Body of pancreas (tissue), 4 donors: Measurements from ENCODE around the gene LRRC75A. TPM values are rescaled to one million over a fixed set of nuclear protein-coding genes. Genes with fewer than 3 reads are reported as not detected.
A peak's percentile ranks its signal among the peaks of the same experiment; 100 is the strongest.
"Not testable (repeated sequence)": the region's sequence is repeated elsewhere in the genome, so short reads cannot be mapped to it uniquely, and the experiment has no call there.

Experiments
- ATAC-seq: fragments of 150-250 bp; one replicate; pipeline ENCODE4 v1.9.1; 2016
- DNase-seq, 4 donors: peaks; one replicate each; pipeline ENCODE4 v3.0.0-alpha.2; 2019
- H3K27ac ChIP-seq, 4 donors: fragments of 200-600 bp; sonication (generic); 1 replicate in 3 of 4; 2 replicates in 1 of 4; pipeline versions ENCODE4 v1.5.1 to v1.6.1; 2016 to 2019; ENCODE audit warnings: mild to moderate bottlenecking in 1 of 4, mixed read lengths in 1 of 4, moderate library complexity in 1 of 4
- H3K27me3 ChIP-seq, 2 donors: fragments of 200-600 bp; sonication (generic); one replicate each; pipeline ENCODE4 v1.6.0; 2016; ENCODE audit warnings: mild to moderate bottlenecking in 1 of 2
- H3K36me3 ChIP-seq, 2 donors: fragments of 200-600 bp; sonication (generic); replicated peaks in 1 of 2; 2 replicates each; pipeline ENCODE4 v1.5.1; 2016; ENCODE audit warnings: low read depth in 2 of 2; ENCODE audit not compliant: insufficient read depth in 1 of 2
- H3K4me1 ChIP-seq: fragments of 200-600 bp; sonication (generic); one replicate; pipeline ENCODE4 v1.6.0; 2016
- H3K4me3 ChIP-seq, 2 donors: fragments of 200-600 bp; sonication (generic); 1 replicate in 1 of 2; 2 replicates in 1 of 2; pipeline ENCODE4 v1.5.1; 2016 to 2019
- H3K9me3 ChIP-seq, 3 donors: fragments of 200-600 bp; sonication (generic); 1 replicate in 2 of 3; 2 replicates in 1 of 3; pipeline ENCODE4 v1.5.1; 2016
- POLR2A ChIP-seq, 3 donors: fragments of 450-650 bp; IDR thresholded peaks; one replicate each; pipeline ENCODE4 v1.6.1; 2016; ENCODE audit warnings: antibody characterized with exemption in 3 of 3, mild to moderate bottlenecking in 2 of 3
- WGBS, 2 donors: methylation state at CpG; one replicate each; pipeline ENCODE4 v1.1.5; 2017; 5-methylcytosine and 5-hydroxymethylcytosine counted together
- intact Hi-C: fragments of 100-400 bp; cut with DNase I; formaldehyde crosslinking; loops from one replicate; pipeline ENCODE4 v1.15.1; 2023
- total RNA-seq, 2 donors: library from RNA; depleted of rRNA; stranded (reverse); fragments of >200 nt; gene quantifications; one replicate each; pipeline ENCODE4 v1.1.0, GENCODE V29; 2016
- TF ChIP-seq, protein P1 (sequence below), 7 experiments: fragments of 450-650 bp in 4 of 7; fragments of 200-600 bp in 3 of 7; sonication (generic) in 3 of 7; IDR thresholded peaks; one replicate each; pipeline ENCODE4 v1.5.1; 2016 to 2019; ENCODE audit warnings: antibody characterized with exemption in 7 of 7

Gene LRRC75A
- total RNA-seq, 2 donors from 2014 or later, result 4.9 to 7.6 TPM

DNA sequence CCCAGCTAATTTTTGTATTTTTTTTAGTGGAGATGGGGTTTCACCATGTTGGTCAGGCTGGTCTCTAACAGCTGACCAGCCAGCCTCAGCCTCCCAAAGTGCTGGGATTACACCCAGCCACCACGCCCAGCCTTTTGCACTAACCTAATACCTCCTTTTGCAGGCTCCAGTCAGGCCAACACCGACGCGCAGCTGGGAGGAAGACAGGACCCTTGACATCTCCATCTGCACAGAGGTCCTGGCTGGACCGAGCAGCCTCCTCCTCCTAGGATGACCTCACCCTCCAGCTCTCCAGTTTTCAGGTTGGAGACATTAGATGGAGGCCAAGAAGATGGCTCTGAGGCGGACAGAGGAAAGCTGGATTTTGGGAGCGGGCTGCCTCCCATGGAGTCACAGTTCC is 74.6 kb downstream of the LRRC75A start:
- whole genome bisulfite sequencing, 2 donors, result 93 to 94% methylated on average over 3 to 7 of the region's 7 CpGs

GRCh38 chr17:16415031-16415924 is 76.7 kb downstream of the LRRC75A start, which contains the start of gene TRPV2:
TSS of gene TRPV2 (plus strand) at chr17:16415571. CDS start at chr17:16417669, 2,098 bp downstream.
- H3K9me3 ChIP-seq, result no peaks in the 10 kb centered on the region
- peak within 1 kb of the TSS in 1 of 2 donors; percentile 20 for H3K4me3 ChIP-seq
- intact Hi-C loops, result no loop called here
- DNase-seq (peak in 3 of 4 donors; percentile 35 to 64 (median 45)), ATAC-seq (peak; percentile 48)
- H3K27ac ChIP-seq, result peak within 1 kb of the TSS; percentile 45 to 82 (median 72)
- H3K4me1 ChIP-seq, result peaks cover 20% of the 10 kb centered on the region
- 37 to 47% methylated on average over 4 to 20 of the region's 21 CpGs for WGBS, 2 donors
- no peaks in the 10 kb centered on the region for H3K27me3 ChIP-seq
- H3K36me3 ChIP-seq, result no peaks in the 10 kb centered on the region
- peak in 1 of 3 donors; percentile 7 for TF ChIP-seq POLR2A (IDR thresholded peaks at IDR 0.05)
- TF ChIP-seq, protein P1, sequence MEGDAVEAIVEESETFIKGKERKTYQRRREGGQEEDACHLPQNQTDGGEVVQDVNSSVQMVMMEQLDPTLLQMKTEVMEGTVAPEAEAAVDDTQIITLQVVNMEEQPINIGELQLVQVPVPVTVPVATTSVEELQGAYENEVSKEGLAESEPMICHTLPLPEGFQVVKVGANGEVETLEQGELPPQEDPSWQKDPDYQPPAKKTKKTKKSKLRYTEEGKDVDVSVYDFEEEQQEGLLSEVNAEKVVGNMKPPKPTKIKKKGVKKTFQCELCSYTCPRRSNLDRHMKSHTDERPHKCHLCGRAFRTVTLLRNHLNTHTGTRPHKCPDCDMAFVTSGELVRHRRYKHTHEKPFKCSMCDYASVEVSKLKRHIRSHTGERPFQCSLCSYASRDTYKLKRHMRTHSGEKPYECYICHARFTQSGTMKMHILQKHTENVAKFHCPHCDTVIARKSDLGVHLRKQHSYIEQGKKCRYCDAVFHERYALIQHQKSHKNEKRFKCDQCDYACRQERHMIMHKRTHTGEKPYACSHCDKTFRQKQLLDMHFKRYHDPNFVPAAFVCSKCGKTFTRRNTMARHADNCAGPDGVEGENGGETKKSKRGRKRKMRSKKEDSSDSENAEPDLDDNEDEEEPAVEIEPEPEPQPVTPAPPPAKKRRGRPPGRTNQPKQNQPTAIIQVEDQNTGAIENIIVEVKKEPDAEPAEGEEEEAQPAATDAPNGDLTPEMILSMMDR (IDR thresholded peaks at IDR 0.05), result peak; percentile 15 to 51 (median 30)

More for the DNA sequence above, 74.6 kb downstream of the LRRC75A start:
- Histone ChIP-seq H3K4me3 (no peak overlapping the region), H3K27ac (peak overlapping the region in 2 of 4 donors; percentile 73 to 82), H3K27me3 (no peaks in the 10 kb centered on the region), H3K4me1 (peaks cover 20% of the 10 kb centered on the region), H3K36me3 (no peaks in the 10 kb centered on the region), H3K9me3 (no peaks in the 10 kb centered on the region)
- DNase-seq (no peak), ATAC-seq (no peak)
- no peak for TF ChIP-seq POLR2A (IDR thresholded peaks at IDR 0.05)
- TF ChIP-seq, protein P1 (IDR thresholded peaks at IDR 0.05), result no peak
- intact Hi-C loops, result no loop called here

DNA sequence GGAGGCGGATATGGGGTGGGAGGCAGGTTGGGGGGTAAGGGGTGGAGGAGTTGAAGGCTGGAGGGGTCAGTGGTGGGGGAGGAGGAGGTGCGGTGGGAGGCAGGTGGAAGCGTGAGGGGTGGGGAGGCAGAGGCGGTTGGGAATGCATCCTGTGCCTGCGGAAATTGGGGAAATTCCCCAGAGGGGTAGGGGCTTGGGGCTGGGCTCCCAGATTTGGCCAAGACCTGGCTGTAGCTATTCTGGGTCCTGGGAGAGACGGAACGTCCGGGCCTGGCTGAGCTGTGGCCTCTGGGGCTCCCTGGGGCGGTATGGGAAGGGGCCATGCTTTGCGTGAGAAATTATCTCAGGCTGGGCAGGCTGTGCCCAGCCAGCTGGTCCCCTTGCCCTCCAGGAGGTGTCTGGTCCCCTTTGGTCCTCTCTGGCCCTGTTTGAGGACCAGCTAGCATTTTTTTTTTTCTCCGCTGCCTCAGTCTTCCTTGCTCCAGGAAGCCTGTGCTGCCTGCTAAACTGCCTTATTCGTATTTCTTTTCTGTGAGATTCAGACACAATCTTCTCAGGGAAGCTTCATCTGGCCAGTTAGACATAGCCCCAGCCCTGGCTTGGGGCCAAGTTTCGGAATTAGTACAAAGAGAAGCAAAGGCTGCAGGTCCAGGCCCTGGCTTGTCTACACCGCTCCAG is 83.9 kb downstream of the LRRC75A start:
- TF ChIP-seq, protein P1 (IDR thresholded peaks at IDR 0.05), result no peak
- no peak for TF ChIP-seq POLR2A (IDR thresholded peaks at IDR 0.05)
- Histone ChIP-seq H3K36me3 (no peaks in the 10 kb centered on the region), H3K9me3 (no peaks in the 10 kb centered on the region), H3K4me1 (peaks cover 13% of the 10 kb centered on the region), H3K4me3 (no peak overlapping the region), H3K27ac (peak overlapping the region in 3 of 4 donors; percentile 12 to 49 (median 44)), H3K27me3 (no peaks in the 10 kb centered on the region)
- DNase-seq (peak; percentile 43 to 77 (median 70)), ATAC-seq (peak; percentile 52)
- 29 to 51% methylated on average over 9 to 14 of the region's 14 CpGs for WGBS, 2 donors
- intact Hi-C loops, result no loop called here

DNA sequence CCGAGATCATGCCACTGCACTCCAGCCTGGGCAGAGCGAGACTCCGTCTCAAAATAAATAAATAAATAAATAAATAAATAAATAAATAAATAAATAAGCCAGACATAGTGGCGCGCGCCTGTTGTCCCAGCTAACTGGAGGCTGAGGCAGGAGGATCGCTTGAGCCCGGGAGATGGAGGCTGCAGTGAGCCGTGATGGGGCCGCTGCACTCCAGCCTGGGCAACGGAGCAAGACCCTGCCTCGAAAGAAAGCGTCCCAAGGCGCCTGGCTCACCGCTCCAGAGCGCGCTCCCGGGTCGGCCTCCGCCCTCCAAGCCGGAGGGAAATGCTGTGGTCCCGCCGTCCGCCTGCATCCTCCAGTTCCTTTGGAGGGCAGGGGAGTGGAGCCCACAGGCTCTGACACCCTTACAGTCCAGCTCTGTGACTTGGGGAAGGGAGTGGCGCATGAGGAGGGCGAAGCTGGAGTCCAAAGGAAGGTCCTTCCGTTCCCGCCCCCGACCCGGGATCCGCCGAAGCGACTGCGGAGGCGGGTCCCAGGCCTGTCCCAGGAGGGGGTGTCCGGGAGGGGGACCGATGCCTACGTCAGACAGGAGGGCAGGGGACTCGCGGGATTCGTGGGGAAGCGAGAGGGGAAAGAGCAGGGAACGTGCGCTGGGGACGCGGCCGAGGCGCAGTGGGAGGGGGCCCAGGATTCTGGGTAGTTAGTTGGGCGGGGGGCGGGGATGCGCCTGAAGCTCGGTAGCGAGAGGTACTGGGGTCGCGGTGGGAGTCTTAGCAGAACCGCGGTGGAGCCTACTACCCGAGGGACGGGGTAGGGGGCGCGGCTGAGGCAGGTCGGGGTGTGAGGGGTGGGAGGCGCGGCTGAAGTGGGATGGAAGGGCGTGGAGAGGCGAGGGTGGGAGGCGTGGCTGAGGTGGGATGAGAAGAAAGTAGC is 85.0 kb downstream of the LRRC75A start:
- Histone ChIP-seq H3K27ac (peak overlapping the region in 2 of 4 donors; percentile 6 to 31), H3K36me3 (no peaks in the 10 kb centered on the region), H3K4me1 (peaks cover 13% of the 10 kb centered on the region), H3K9me3 (no peaks in the 10 kb centered on the region), H3K27me3 (no peaks in the 10 kb centered on the region), H3K4me3 (peak overlapping the region; percentile 13 to 41)
- DNase-seq (peak in 2 of 4 donors; percentile 37 to 46), ATAC-seq (peak; percentile 61)
- intact Hi-C loops, result no loop called here
- TF ChIP-seq, protein P1 (IDR thresholded peaks at IDR 0.05), result no peak
- TF ChIP-seq POLR2A (IDR thresholded peaks at IDR 0.05), result peak in 1 of 3 donors; percentile 10
- 7 to 10% methylated on average over 52 to 66 of the region's 67 CpGs for WGBS, 2 donors

- H3K36me3 ChIP-seq, intact Hi-C loops, DNase-seq, H3K27ac ChIP-seq, H3K9me3 ChIP-seq, ATAC-seq, H3K4me3 ChIP-seq, H3K27me3 ChIP-seq: not testable (repeated sequence)
- H3K4me1 ChIP-seq, result peaks cover 29% of the 10 kb centered on the region
- 86 to 95% methylated on average over 9 of the region's 9 CpGs for WGBS, 2 donors
Observed at GRCh38 chr17:16403847-16404246, 88.1 kb downstream of the LRRC75A start.
